Measurements from ENCODE around the gene PLD1.
"Not testable (repeated sequence)": the region's sequence is repeated elsewhere in the genome, so short reads cannot be mapped to it uniquely, and the experiment has no call there.

PLD1 gene, protein sequence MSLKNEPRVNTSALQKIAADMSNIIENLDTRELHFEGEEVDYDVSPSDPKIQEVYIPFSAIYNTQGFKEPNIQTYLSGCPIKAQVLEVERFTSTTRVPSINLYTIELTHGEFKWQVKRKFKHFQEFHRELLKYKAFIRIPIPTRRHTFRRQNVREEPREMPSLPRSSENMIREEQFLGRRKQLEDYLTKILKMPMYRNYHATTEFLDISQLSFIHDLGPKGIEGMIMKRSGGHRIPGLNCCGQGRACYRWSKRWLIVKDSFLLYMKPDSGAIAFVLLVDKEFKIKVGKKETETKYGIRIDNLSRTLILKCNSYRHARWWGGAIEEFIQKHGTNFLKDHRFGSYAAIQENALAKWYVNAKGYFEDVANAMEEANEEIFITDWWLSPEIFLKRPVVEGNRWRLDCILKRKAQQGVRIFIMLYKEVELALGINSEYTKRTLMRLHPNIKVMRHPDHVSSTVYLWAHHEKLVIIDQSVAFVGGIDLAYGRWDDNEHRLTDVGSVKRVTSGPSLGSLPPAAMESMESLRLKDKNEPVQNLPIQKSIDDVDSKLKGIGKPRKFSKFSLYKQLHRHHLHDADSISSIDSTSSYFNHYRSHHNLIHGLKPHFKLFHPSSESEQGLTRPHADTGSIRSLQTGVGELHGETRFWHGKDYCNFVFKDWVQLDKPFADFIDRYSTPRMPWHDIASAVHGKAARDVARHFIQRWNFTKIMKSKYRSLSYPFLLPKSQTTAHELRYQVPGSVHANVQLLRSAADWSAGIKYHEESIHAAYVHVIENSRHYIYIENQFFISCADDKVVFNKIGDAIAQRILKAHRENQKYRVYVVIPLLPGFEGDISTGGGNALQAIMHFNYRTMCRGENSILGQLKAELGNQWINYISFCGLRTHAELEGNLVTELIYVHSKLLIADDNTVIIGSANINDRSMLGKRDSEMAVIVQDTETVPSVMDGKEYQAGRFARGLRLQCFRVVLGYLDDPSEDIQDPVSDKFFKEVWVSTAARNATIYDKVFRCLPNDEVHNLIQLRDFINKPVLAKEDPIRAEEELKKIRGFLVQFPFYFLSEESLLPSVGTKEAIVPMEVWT

GRCh38 chr3:171809861-171810628, at the start of gene PLD1:
TSS of gene PLD1 (minus strand) at chr3:171810483. CDS start at chr3:171738051, 72,432 bp downstream.
- peak; percentile 15 to 35 (median 15) for DNase-seq (ENCODE audit: low read depth in 3 of 3)

- DNase-seq (ENCODE audit: low read depth in 3 of 3), result not testable (repeated sequence)
Measured at GRCh38 chr3:171858770-171859169, 48.5 kb upstream of the PLD1 start.

DNA sequence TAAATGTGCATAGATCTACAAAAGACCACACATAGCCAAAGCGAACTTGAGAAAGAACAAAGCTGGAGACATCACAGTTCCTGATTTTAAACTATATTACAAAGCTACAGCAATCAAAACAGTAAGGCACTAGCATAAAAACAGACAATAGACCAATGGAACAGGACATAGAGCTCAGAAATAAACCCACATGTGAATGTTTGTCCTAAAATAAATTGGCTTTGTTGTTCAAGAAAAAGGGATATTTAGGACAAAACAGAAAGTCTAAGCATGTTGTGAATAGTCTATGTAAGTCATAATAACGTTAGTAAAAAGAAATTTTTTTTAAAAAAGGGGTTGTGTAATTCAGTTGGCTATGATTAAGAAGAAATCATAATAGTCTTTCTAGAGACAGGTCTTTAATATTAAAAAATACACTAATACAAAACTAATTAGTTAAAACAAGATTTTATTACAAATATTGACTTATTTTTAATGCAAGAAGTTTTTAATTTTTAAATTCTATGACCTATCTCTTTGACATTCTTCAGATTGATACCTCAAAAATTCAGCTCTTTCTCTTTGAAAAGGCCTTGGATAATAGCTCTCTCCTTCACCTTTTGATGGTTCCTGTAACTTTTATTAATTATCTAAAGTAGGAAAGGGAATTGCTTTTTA, 44.5 kb upstream of the PLD1 start:
- DNase-seq (ENCODE audit: low read depth in 3 of 3), result no peak

DNA sequence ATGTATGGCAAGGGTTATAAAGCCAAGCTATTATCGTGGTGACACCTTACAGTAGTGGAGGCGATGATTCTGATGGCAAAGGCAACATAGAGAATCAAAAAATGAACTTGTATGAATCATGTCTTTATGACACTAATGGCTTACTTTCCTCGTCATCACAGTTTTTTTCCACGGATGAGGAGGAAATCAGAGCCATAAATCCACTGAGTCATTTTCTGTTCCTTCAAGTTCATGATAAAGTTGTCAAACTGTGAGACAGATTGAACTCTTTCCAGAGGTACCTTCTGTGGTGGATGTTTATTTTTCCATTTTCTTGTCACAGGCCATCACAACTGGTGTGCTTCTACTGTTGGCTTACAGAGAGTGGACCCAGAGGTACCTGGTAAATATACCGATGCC, 41.4 kb upstream of the PLD1 start:
- DNase-seq (ENCODE audit: low read depth in 3 of 3), result no peak

- DNase-seq (ENCODE audit: low read depth in 3 of 3), result no peak
Measured at GRCh38 chr3:171850960-171851659, 40.8 kb upstream of the PLD1 start.

GRCh38 chr3:171850320-171850959, 40.2 kb upstream of the PLD1 start:
- no peak for DNase-seq (ENCODE audit: low read depth in 3 of 3)

GRCh38 chr3:171849617-171850319, 39.5 kb upstream of the PLD1 start:
- DNase-seq (ENCODE audit: low read depth in 3 of 3), result no peak

DNA sequence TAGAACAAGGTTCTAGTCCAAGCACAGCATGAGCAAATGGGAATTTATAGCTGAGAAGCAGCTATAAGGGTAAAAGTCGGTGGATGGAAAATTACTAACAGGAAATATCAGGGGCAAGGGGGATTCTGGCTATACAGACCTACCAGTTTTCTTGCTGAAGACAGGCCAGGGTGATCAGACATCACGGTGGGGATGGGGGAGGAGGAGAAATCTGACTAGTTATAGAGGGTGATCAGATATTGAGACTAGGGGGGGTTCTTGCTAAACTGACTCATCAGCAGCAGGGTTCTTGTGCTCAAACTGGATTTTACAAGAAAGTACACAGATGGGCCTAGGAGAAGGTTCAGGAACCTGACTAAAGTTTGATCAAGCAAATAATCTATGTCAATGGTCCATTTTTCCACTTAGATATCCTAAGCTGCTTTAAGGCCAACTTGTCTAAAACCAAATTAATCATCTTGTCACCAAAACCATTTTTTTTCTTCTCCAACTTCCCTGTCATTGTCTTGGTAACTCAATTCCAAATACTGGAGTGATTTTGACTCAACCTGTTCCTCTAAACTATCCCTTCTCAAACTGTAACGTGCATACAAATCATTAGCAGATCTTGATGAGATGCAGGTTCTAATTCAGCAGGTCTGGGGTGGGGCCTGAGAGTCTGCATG, 37.4 kb upstream of the PLD1 start:
- DNase-seq (ENCODE audit: low read depth in 3 of 3), result no peak

DNA sequence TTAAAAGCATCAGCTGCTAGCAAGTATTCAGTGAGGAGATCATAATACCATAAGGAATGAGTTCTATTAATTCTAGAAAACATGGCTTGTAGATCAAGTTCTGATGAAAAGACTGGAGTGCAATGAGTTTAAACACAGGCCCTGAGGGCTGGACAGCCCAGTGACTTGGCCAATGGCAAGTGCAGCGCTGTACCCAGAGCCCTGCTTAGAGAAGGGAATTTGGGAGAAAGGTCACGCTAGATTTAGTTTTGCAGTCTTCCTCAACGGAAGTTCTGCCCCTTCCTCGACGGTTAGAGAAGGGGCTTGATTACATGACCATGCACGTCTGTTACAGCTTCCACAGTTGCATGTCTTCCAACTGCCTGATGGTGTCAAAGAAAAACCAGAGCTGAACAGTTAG, 36.9 kb upstream of the PLD1 start:
- no peak for DNase-seq (ENCODE audit: low read depth in 3 of 3)

DNA sequence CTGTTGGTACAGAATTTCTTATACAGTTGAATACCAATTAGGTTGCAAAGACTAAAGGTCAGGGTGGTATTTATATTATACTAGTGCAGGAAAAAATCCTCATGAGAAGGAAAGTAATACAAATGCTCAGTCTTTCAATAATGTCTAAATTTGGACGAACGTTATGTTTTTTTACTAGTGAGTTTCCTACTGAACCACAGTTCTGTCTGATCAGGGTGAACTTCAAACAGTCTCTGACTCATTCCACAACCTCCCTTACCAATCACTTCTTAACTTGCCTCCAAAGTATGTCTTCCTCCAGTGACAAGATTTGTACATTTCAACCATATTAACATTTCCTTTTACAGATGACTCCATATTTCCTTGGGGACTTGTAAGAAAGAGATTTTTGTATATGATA, 36.3 kb upstream of the PLD1 start:
- no peak for DNase-seq (ENCODE audit: low read depth in 3 of 3)

GRCh38 chr3:171845481-171846284, 35.4 kb upstream of the PLD1 start:
- DNase-seq (ENCODE audit: low read depth in 3 of 3), result no peak

GRCh38 chr3:171844873-171845272, 34.6 kb upstream of the PLD1 start:
- DNase-seq (ENCODE audit: low read depth in 3 of 3), result no peak

GRCh38 chr3:171842864-171843518, 32.7 kb upstream of the PLD1 start, which contains the start of gene TMEM212:
TSS of gene TMEM212 (plus strand) at chr3:171843349. CDS start at chr3:171843384, 35 bp downstream.
- no peak for DNase-seq (ENCODE audit: low read depth in 3 of 3)

GRCh38 chr3:171841620-171842000, 31.3 kb upstream of the PLD1 start:
- DNase-seq (ENCODE audit: low read depth in 3 of 3), result no peak

DNA sequence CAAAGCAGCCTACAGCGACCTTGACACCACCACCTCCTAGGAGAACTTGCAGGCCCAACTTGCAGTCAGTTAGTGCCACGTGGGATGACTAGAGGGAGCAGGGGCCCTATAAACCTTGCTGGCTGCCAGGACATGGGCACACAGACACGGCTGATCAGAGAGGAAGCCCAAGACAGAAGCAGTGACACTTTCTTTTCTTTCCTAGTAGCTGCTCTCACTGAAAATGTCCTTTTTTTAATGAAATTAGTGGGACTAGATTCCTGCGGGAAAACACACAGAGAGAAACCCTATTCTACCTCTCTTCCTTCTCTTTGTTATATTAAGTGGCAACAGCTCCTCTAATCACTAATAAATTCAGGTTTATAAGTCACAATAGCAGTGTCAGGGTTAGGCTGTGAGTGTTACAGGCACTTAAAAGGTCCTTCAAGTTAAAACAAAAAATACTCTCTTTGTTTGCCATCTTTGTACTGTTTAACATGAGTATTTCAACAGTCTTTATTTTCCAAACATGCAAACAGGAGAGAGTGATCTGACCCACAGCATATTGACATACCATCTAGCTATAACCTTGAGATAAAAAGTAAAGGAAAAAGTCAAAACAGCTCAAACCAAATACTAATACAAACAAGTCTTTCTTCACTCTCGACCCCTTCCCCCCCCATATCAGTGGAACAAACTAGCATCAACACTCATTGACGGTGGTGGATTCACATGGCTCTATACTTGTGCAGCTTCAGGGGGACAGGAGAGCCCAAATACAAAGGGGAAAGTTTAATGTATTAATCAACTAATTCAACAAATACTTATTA, 30.7 kb upstream of the PLD1 start:
- DNase-seq (ENCODE audit: low read depth in 3 of 3), result no peak

- DNase-seq (ENCODE audit: low read depth in 3 of 3), result no peak
Measured at GRCh38 chr3:171840445-171840810, 30.1 kb upstream of the PLD1 start.

- no peak for DNase-seq (ENCODE audit: low read depth in 3 of 3)
Measured at GRCh38 chr3:171839270-171839669, 29.0 kb upstream of the PLD1 start.

All from stimulated activated CD4-positive, alpha-beta T cell treated with anti-CD3 and anti-CD28 coated beads, TNF-alpha, amount 100 ng/mL, for 48 hours (primary cell).